Measurements from ENCODE around the gene NDUFB6.
"Not testable (repeated sequence)": the region's sequence is repeated elsewhere in the genome, so short reads cannot be mapped to it uniquely, and the experiment has no call there.

Gene NDUFB6

DNA sequence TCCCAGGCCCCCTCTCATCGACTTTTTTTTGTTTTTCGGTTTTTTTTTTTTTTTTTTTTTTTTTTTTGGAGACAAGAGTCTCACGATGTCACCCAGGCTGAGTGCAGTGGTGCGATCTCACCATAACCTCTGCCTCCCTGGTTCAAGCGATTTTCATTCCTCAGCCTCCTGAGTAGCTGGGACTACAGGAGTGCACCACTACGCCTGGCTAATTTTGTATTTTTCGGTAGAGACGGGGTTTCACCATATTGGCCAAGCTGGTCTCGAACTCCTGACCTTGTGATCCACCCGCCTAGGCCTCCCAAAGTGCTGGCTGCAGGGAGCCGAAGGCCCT lies 48.4 kb downstream of the NDUFB6 start:
- DNase-seq (ENCODE audit: low read depth, low spot score), result not testable (repeated sequence)

DNA sequence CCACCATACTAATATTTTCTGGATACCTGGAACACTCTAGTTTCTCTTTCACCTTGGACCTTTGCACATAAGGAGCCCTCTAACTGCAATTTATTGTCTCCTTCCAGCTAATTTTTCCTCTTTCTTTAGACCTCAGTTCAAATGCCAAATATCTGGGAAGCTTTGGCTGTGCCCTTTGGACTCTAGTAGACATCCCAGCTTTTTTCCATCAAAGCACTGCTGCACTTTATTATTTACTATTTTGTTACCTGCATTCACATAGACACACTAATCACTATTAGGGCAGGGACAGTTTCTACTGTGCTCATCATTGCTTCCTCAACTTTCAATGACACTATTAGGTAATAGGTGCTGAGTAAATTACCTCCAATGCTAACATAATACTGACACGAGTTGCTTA lies 49.0 kb downstream of the NDUFB6 start:
- no peak for DNase-seq (ENCODE audit: low read depth, low spot score)

DNA sequence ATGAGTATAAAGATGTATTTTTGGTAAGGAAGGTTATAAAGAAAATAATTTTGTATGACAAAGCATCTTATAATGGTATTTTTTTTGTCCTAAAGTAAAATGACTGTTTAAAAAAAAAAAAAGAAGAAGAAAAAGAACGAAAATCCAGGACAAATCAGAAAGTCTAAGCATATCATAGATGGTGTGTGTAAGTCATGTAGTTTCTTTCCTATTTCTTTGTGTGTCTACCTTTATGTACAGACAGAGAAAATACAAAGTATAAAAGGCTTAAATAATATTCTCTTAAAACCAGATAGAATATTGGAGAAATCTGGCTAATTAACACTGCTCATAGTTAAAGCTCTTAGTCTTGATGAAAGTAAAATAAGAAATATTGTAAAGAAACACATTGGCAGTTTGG lies 54.7 kb downstream of the NDUFB6 start:
- DNase-seq (ENCODE audit: low read depth, low spot score), result no peak

DNA sequence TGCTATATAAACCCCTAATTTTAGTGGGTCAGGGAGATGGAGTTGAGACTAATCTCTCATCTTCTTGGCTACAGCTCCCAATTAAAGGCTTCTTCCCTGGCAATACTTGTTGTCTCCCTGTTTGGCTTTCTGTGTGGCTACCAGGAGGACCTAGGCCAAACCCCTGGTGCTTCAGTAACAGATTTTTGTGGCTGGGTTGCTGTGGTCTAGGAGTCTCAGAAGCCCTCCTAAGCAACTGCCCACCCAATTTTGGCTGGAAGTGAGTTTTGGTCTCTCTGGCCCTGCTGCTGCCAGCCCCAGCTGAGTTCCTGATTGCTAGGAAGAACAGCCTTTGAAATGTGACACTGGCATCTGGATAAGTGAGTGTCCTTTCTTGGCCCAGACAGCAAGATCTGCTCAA lies 56.7 kb downstream of the NDUFB6 start:
- DNase-seq (ENCODE audit: low read depth, low spot score), result no peak

DNA sequence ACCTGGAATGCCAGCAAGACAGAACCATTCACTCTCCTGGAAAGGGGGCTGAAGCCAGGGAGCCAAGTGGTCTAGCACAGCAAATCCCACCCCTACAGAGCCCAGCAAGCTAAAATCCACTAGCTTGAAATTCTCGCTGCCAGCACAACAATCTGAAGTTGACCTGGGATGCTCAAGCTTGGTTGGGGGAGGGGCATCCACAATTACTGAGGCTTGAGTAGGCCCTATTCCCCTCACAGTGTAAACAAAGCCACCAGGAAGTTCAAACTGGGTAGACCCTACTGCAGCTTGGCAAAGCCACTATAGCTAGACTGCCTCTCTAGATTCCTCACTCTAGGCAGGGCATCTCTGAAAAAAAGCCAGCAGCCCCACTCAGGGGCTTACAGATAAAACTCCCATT lies 64.2 kb downstream of the NDUFB6 start:
- no peak for DNase-seq (ENCODE audit: low read depth, low spot score)

DNA sequence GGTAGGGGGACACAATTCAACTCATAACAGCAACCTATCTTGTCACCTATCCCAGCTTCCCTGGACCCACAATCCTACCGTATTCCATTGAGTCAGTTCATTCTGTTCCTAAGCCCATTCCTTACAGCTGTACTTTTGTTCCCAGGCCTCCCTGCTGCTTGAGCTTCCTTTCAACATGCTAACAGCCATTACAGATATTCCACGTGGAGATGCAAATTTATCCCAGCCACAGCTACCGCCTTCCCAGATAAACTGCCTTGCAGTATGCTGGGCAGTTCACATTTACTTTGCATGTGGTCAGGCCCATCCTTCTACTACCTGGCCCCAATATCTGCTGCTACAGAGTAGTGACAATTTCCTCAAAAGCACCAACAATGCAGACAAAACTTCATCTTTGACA lies 70.0 kb downstream of the NDUFB6 start:
- no peak for DNase-seq (ENCODE audit: low read depth, low spot score)
